Measurements from ENCODE around the gene HNRNPDL.

Gene HNRNPDL

GRCh38 chr4:82381661-82382296 lies 48.5 kb downstream of the HNRNPDL start:
- no peak for FAIRE-seq

DNA sequence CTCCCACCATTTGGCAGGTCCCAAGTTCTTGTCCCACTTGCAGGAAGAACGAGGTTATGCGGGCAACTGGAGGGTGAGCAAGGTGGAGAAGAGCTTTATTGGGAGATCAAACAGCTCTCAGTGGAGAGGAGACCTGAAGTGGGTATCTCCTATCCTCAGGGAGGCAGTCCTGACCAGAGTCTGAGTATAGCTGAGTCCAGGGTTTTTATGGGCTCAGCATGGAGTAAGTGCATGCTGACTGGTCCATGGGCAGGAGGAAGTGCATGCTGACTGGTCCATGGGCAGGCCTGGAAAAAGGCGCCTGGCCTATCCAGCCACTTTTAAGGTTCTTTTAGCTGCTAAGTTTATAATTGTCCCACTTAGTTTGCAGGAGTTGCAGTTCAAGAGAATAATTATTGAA lies 49.0 kb downstream of the HNRNPDL start:
- no peak for FAIRE-seq

DNA sequence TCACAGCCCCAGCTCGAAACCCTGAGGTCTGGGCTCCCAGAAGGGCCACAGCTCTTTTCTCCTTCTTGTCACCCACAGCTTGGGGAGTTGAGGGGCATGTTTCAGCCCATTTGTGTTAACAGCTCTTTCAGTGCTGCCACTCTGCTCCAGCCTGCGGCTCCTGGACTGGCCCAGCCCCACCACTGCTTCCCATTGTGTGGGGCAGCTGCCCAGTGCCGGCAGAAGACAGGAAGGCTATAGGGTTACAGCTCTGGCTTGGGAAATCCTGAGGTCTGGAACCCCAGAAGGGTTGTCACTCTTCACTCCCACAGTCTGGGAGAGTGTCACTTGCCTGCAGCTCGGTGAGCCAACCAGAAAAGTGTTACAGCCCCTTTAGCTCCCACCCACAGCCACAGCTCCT lies 49.4 kb downstream of the HNRNPDL start:
- FAIRE-seq, result no peak

DNA sequence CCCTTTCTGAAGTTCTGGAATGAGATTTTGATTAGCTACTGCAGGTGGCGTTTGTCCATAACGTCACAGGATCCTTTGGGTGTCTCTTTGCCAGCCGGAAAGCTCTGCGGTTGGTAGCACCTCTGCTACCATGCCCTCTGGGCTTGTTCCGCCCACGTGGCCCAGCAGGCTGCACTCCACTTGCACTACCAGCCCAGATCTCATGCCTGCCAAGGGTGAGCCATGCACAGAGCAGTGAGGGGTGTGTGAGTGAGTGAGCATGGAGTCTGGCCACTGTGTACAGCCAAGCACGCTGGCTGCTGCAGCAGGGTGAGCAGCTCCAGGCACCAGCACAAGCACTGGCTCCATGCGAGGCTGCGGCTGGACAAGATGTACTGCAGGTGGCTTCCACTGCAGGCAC lies 49.9 kb downstream of the HNRNPDL start:
- FAIRE-seq, result no peak

DNA sequence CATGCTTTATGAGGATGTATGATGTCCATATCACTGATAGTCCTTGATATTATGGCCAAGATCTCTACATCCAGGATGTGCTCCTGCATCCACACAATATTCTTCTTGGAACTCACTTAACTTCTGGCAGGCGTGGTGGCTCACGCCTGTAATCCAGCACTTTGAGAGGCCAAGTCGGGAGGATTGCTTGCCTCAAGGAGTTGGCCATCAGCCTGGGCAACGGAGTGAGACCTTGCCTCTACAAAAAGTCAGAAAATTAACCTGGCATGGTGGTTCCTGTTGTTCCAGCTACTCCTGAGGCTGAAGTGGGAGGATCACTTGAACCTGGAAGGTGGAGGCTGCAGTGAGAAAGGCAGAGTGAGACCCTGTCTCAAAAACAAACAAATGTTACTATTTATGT lies 54.2 kb downstream of the HNRNPDL start:
- FAIRE-seq, result no peak

DNA sequence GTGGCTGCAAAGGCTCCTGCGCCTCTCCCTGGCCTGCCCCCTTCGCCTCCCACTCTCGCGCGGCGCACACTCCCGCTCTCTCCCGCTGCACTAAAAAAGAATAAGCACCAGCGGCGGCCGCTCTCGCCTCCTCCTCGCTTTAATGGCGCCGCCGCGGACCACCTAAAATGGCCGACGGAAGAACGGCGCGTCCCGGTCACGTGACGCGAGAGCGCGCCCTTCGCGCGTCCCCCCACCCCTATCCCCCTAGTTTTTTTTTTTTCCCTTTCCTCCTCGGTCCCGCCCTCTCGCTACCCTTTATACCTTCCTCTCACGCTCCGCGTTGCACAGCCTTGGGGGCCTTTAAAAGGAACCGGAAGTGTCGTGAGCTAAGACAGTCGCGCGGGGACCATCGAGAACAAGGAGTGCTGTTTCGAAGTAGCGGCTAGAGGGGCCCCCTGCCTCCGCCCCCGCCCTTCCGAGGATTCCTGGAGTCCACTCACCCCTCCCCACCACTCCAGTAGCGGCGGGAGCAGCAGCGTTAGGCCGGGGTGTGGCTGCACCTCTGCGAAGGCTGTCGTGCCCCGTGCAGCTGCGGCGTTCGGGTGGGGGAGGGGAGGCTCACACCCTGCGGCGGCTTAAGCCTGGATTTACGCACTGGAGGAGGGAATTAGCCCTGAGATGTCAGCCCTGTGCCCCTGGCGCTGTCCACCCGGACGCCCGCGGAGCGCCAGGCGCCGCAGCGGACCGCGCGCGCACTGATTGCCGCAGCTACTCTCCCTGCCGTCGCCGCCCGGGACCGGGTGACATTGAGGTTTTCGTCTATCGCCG lies 56.2 kb downstream of the HNRNPDL start, which contains the start of gene HNRNPD:
HNRNPD (minus strand) TSS at position 176 of the 810 bp plus-strand sequence. CDS start 313 bp downstream, outside the sequence.
- FAIRE-seq, result peak; percentile 99

DNA sequence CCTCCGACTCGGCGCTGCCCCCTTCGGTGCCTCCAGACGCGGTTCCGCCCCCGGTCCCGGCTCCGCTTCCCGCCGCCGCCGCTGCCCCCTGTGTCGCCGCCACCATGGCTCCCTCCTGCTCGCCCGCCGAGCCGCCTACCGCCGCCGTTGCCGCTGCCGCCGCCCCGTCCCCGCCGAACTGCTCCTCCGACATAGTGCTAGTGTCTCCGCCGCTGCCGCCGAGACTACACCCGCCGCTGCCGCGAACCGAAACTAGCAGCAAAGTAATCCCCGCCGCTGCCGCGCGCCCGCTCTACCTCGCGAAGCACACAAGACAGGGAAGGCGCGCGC lies 56.8 kb downstream of the HNRNPDL start:
- FAIRE-seq, result no peak

All from G401.6 (cell line).